PC-9 (cell line): ENCODE measurements around the gene ALPK3. TPM values are rescaled to one million over a fixed set of nuclear protein-coding genes. Genes with fewer than 3 reads are reported as not detected.

ENCODE experiments used
- BruUV-seq: library from RNA; stranded (reverse); fragments of 400-500 nt; replicated peaks from 2 replicates; lab custom pipeline; 2021; lab: Mats Ljungman, UMichigan
- CTCF ChIA-PET: fragments of 300-600 bp; sonication (Branson Sonifier 250); formaldehyde crosslinking; loops from one replicate; lab custom pipeline; 2022; ENCODE audit warnings: antibody characterized with exemption; lab: Charles Lee
- POLR2A ChIA-PET: fragments of 300-600 bp; sonication (Branson Sonifier 250); formaldehyde crosslinking; loops from one replicate; lab custom pipeline; 2022; ENCODE audit warnings: antibody characterized with exemption; ENCODE audit not compliant: unreplicated experiment; lab: Charles Lee
- DNase-seq, 2 experiments: peaks; one replicate each; pipeline versions ENCODE4 v3.0.0 to v3.0.0-alpha.2; 2015 to 2022; ENCODE audit warnings: mixed read lengths in 1 of 2
- H2AFZ ChIP-seq: fragments of 200-600 bp; sonication (generic); 2 replicates; pipeline ENCODE4 v1.8.1; 2017; ENCODE audit warnings: antibody characterized with exemption
- H3F3A ChIP-seq: fragments of 200-600 bp; sonication (generic); 2 replicates; pipeline ENCODE4 v1.8.1; 2017; ENCODE audit warnings: antibody characterized with exemption, mild to moderate bottlenecking, low read depth; ENCODE audit not compliant: insufficient read depth
- H3K27ac ChIP-seq: fragments of 200-600 bp; sonication (generic); 2 replicates; pipeline ENCODE4 v1.6.1; 2016; ENCODE audit warnings: mixed run types
- H3K27me3 ChIP-seq: fragments of 200-600 bp; sonication (generic); 2 replicates; pipeline ENCODE4 v1.6.1; 2016; ENCODE audit warnings: low read depth, mixed run types; ENCODE audit not compliant: insufficient read depth
- H3K36me3 ChIP-seq: fragments of 200-600 bp; sonication (generic); 2 replicates; pipeline ENCODE4 v1.6.1; 2016; ENCODE audit warnings: low read depth, mixed run types
- H3K4me1 ChIP-seq: fragments of 200-600 bp; sonication (generic); replicated peaks from 2 replicates; pipeline ENCODE4 v1.6.1; 2016; ENCODE audit warnings: mixed run types; ENCODE audit not compliant: insufficient read depth
- H3K4me2 ChIP-seq: fragments of 200-600 bp; sonication (generic); 2 replicates; pipeline ENCODE4 v1.6.1; 2017; ENCODE audit warnings: mixed run types
- H3K4me3 ChIP-seq: fragments of 200-600 bp; sonication (generic); 2 replicates; pipeline ENCODE4 v1.6.1; 2016; ENCODE audit warnings: mixed run types
- H3K79me2 ChIP-seq: fragments of 200-600 bp; sonication (generic); 2 replicates; pipeline ENCODE4 v1.6.1; 2017; ENCODE audit warnings: low read depth, mixed run types
- H3K9me2 ChIP-seq: fragments of 200-600 bp; sonication (generic); 2 replicates; pipeline ENCODE4 v1.8.1; 2017; ENCODE audit warnings: mild to moderate bottlenecking; ENCODE audit not compliant: insufficient read depth
- H3K9me3 ChIP-seq: fragments of 200-600 bp; sonication (generic); 2 replicates; pipeline ENCODE4 v1.8.1; 2016; ENCODE audit warnings: low read depth; ENCODE audit not compliant: insufficient read depth
- H4K20me1 ChIP-seq: fragments of 200-600 bp; sonication (generic); 2 replicates; pipeline ENCODE4 v1.8.1; 2017; ENCODE audit not compliant: insufficient read depth
- CTCF ChIP-seq: fragments of 200-600 bp; sonication (generic); conservative IDR thresholded peaks from 2 replicates; pipeline ENCODE4 v1.6.1; 2017; ENCODE audit warnings: mixed run types, antibody characterized with exemption, mild to moderate bottlenecking, moderate library complexity
- EZH2 ChIP-seq: fragments of 200-600 bp; sonication (generic); IDR thresholded peaks from 2 replicates; pipeline ENCODE4 v1.8.0; 2017; ENCODE audit warnings: antibody characterized with exemption, low read depth
- intact Hi-C: fragments of 100-400 bp; cut with micrococcal nuclease; formaldehyde crosslinking; loops from one replicate; pipeline ENCODE4 v1.10.0; 2022; ENCODE audit not compliant: unreplicated experiment
- total RNA-seq: library from RNA; stranded (reverse); gene quantifications from 2 replicates; pipeline ENCODE4 v1.2.3, GENCODE V29; 2021

ALPK3 gene
- total RNA-seq, 1 experiment from 2014 or later, result 8.1 TPM

GRCh38 chr15:84780492-84780891 lies 36.7 kb upstream of the ALPK3 start:
- no peak overlapping the region for H2AFZ ChIP-seq
- intact Hi-C loops, result loop anchor here (10.0 kb wide), 1 partner anchor 126 kb away; the partner anchor contains the start of genes NMB and WDR73
- H4K20me1 ChIP-seq, result no peaks in the 10 kb centered on the region; the same call in 1 of the 2 replicates
- BruUV-seq, result no TSS peak
- H3K4me2 ChIP-seq, result no peak overlapping the region
- H3K36me3 ChIP-seq, result peaks cover 18% of the 10 kb centered on the region; the same call in 1 of the 2 replicates
- H3K4me1 ChIP-seq, result no peaks in the 10 kb centered on the region
- POLR2A ChIA-PET, result no interaction called here
- no peaks in the 10 kb centered on the region for H3K27me3 ChIP-seq
- TF ChIP-seq EZH2, result no peak
- no peak for TF ChIP-seq CTCF
- CTCF ChIA-PET, result no interaction called here
- no peak for DNase-seq
- no peak overlapping the region for H3K4me3 ChIP-seq
- no peak overlapping the region for H3K27ac ChIP-seq
- peaks cover 34% of the 10 kb centered on the region for H3K79me2 ChIP-seq
- no peaks in the 10 kb centered on the region for H3F3A ChIP-seq
- H3K9me3 ChIP-seq, result no peaks in the 10 kb centered on the region
- H3K9me2 ChIP-seq, result no peaks in the 10 kb centered on the region

GRCh38 chr15:84781495-84781894 lies 35.7 kb upstream of the ALPK3 start:
- no peak overlapping the region for H3K4me2 ChIP-seq
- BruUV-seq, result no TSS peak
- H4K20me1 ChIP-seq, result no peaks in the 10 kb centered on the region; the same call in 1 of the 2 replicates
- intact Hi-C loops, result loop anchor here (10.0 kb wide), 1 partner anchor 127 kb away; the partner anchor contains the start of genes NMB and WDR73
- peaks cover 14% of the 10 kb centered on the region; the same call in 1 of the 2 replicates for H3K36me3 ChIP-seq
- H3K4me3 ChIP-seq, result no peak overlapping the region
- no peaks in the 10 kb centered on the region for H3K9me3 ChIP-seq
- CTCF ChIA-PET, result no interaction called here
- H3K9me2 ChIP-seq, result no peaks in the 10 kb centered on the region
- DNase-seq, result no peak
- no peak overlapping the region for H3K27ac ChIP-seq
- H3F3A ChIP-seq, result no peaks in the 10 kb centered on the region
- POLR2A ChIA-PET, result no interaction called here
- H3K79me2 ChIP-seq, result peaks cover 34% of the 10 kb centered on the region
- H3K27me3 ChIP-seq, result no peaks in the 10 kb centered on the region
- H2AFZ ChIP-seq, result no peak overlapping the region
- H3K4me1 ChIP-seq, result no peaks in the 10 kb centered on the region
- TF ChIP-seq EZH2, result no peak
- no peak for TF ChIP-seq CTCF

GRCh38 chr15:84782346-84782745 lies 34.8 kb upstream of the ALPK3 start:
- no peak for TF ChIP-seq EZH2
- no peak for TF ChIP-seq CTCF
- no peak overlapping the region for H3K4me3 ChIP-seq
- DNase-seq, result no peak
- no peak overlapping the region for H2AFZ ChIP-seq
- H3K9me3 ChIP-seq, result no peaks in the 10 kb centered on the region
- peaks cover 4% of the 10 kb centered on the region; the same call in 1 of the 2 replicates for H4K20me1 ChIP-seq
- H3K27ac ChIP-seq, result no peak overlapping the region
- no peaks in the 10 kb centered on the region for H3K27me3 ChIP-seq
- H3K36me3 ChIP-seq, result peaks cover 14% of the 10 kb centered on the region; the same call in 1 of the 2 replicates
- CTCF ChIA-PET, result no interaction called here
- H3F3A ChIP-seq, result no peaks in the 10 kb centered on the region
- POLR2A ChIA-PET, result no interaction called here
- no peaks in the 10 kb centered on the region for H3K9me2 ChIP-seq
- peaks cover 32% of the 10 kb centered on the region for H3K79me2 ChIP-seq
- BruUV-seq, result no TSS peak
- H3K4me2 ChIP-seq, result no peak overlapping the region
- intact Hi-C loops, result loop anchor here (10.0 kb wide), 1 partner anchor 128 kb away; the partner anchor contains the start of genes NMB and WDR73
- H3K4me1 ChIP-seq, result no peaks in the 10 kb centered on the region
